HepG2 (cell line): ENCODE data around the gene ZNF865. TPM values are rescaled to one million over a fixed set of nuclear protein-coding genes. Genes with fewer than 3 reads are reported as not detected.
A peak's percentile ranks its signal among the peaks of the same experiment; 100 is the strongest.

ENCODE experiments used
- ARNT ChIP-seq: fragments of 450-650 bp; IDR thresholded peaks from 2 replicates; pipeline ENCODE4 v1.6.1; 2017
- KLF13 ChIP-seq: sonication (generic); formaldehyde crosslinking; IDR thresholded peaks from 2 replicates; pipeline ENCODE4 v1.4.0; 2020; ENCODE audit warnings: mild to moderate bottlenecking, missing genetic modification reagents
- KMT2A ChIP-seq: sonication (generic); formaldehyde crosslinking; IDR thresholded peaks from 2 replicates; pipeline ENCODE4 v1.4.0; 2020; ENCODE audit warnings: missing genetic modification reagents
- SAP130 ChIP-seq: IDR thresholded peaks from 2 replicates; pipeline ENCODE4 v1.6.1; 2016; ENCODE audit warnings: low read depth
- SMARCE1 ChIP-seq: fragments of 450-650 bp; IDR thresholded peaks from 2 replicates; pipeline ENCODE4 v1.6.1; 2017; ENCODE audit warnings: borderline replicate concordance
- ZNF230 ChIP-seq: sonication (generic); formaldehyde crosslinking; IDR thresholded peaks from 2 replicates; pipeline ENCODE4 v1.4.0; 2020; ENCODE audit warnings: mild to moderate bottlenecking, missing genetic modification reagents
- ZNF546 ChIP-seq: sonication (generic); formaldehyde crosslinking; conservative IDR thresholded peaks from 2 replicates; pipeline ENCODE4 v1.8.1; 2023; ENCODE audit warnings: mild to moderate bottlenecking, missing genetic modification reagents
- ZNF766 ChIP-seq: sonication (generic); formaldehyde crosslinking; IDR thresholded peaks from 2 replicates; pipeline ENCODE4 v1.5.0; 2020; ENCODE audit warnings: missing genetic modification reagents, borderline replicate concordance
- polyA plus RNA-seq, 8 experiments: library from polyadenylated mRNA; depleted of rRNA in 3 of 8; stranded (reverse) in 7 of 8; unstranded in 1 of 8; fragments of >200 nt; fragmentation: Illumina TruSeq in 4 of 8; extraction: Trizol in 4 of 8; gene quantifications; 2 replicates each; pipeline versions ENCODE4 v1.2.1 to v1.2.3, GENCODE V29; 2011 to 2016; ENCODE audit warnings: low read depth in 4 of 8, missing spikeins in 1 of 8, mixed read lengths in 1 of 8; ENCODE audit not compliant: insufficient read depth in 1 of 8
- total RNA-seq, 5 experiments: library from RNA; depleted of rRNA; stranded (reverse); fragments of >200 nt; fragmentation: Illumina TruSeq; extraction: Trizol; gene quantifications; 2 replicates each; pipeline ENCODE4 v1.2.3, GENCODE V29; 2016; ENCODE audit warnings: low read depth in 1 of 5
- TF ChIP-seq, protein P1 (sequence below): sonication (generic); formaldehyde crosslinking; IDR thresholded peaks from 2 replicates; pipeline ENCODE4 v1.4.0; 2020; ENCODE audit warnings: missing genetic modification reagents
- TF ChIP-seq, protein P2 (sequence below): sonication (generic); formaldehyde crosslinking; IDR thresholded peaks from 2 replicates; pipeline ENCODE4 v1.4.0; 2020; ENCODE audit warnings: missing genetic modification reagents
- TF ChIP-seq, protein P3 (sequence below): sonication (generic); formaldehyde crosslinking; conservative IDR thresholded peaks from 2 replicates; pipeline ENCODE4 v1.8.0; 2022; ENCODE audit warnings: missing genetic modification reagents
- TF ChIP-seq, protein P4 (sequence below): sonication (generic); formaldehyde crosslinking; IDR thresholded peaks from 2 replicates; pipeline ENCODE4 v1.4.0; 2020; ENCODE audit warnings: missing genetic modification reagents
- TF ChIP-seq, protein P5 (sequence below): sonication (generic); formaldehyde crosslinking; conservative IDR thresholded peaks from 2 replicates; pipeline ENCODE4 v1.4.0; 2020; ENCODE audit warnings: missing genetic modification reagents

Gene ZNF865
- total and polyA plus RNA-seq, 2 of the 13 experiments (the other 11 are each of a cell fraction or from before 2014, with no cell fraction given): 0.93 to 1.0 TPM

DNA sequence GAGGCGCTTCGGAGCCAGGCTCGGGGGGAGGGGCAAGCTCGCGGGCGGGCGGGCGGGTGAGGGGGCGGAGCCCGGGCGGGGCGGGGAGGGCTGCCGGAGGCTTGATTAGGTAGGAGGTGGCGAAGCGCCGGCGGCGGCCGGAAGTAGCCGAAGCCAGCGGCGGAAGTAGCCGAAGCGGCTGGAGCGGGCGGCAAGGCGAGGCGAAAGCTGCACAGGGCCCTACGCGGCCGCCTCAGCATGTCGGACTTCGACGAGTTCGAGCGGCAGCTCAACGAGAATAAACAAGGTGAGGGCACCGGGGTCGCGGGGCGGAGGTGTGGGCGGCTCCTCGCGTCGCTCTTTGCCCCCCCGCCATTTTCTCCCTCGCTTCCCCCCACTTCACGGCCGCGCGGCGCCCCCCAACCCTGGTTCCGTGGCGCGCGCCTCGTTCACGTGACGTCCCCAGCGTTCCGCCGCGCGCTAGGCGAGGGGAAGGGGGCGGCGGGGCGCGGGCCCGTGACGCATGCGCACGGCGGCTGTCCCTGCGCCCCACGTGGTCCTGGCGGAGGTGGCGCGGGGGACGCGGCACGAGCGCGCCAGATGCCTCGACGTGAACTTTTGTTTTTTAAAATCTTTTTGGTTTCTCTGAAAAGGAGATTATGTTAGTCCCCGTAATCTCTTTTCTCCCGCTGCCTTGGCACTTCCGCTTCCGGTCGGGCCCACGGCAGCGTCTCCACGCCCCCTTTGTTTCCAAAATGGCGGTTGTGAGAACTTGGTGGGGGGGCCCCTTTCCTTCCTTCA, 49.6 kb downstream of the ZNF865 start, which contains the start of gene U2AF2 (continued):
- TF ChIP-seq, protein P1, sequence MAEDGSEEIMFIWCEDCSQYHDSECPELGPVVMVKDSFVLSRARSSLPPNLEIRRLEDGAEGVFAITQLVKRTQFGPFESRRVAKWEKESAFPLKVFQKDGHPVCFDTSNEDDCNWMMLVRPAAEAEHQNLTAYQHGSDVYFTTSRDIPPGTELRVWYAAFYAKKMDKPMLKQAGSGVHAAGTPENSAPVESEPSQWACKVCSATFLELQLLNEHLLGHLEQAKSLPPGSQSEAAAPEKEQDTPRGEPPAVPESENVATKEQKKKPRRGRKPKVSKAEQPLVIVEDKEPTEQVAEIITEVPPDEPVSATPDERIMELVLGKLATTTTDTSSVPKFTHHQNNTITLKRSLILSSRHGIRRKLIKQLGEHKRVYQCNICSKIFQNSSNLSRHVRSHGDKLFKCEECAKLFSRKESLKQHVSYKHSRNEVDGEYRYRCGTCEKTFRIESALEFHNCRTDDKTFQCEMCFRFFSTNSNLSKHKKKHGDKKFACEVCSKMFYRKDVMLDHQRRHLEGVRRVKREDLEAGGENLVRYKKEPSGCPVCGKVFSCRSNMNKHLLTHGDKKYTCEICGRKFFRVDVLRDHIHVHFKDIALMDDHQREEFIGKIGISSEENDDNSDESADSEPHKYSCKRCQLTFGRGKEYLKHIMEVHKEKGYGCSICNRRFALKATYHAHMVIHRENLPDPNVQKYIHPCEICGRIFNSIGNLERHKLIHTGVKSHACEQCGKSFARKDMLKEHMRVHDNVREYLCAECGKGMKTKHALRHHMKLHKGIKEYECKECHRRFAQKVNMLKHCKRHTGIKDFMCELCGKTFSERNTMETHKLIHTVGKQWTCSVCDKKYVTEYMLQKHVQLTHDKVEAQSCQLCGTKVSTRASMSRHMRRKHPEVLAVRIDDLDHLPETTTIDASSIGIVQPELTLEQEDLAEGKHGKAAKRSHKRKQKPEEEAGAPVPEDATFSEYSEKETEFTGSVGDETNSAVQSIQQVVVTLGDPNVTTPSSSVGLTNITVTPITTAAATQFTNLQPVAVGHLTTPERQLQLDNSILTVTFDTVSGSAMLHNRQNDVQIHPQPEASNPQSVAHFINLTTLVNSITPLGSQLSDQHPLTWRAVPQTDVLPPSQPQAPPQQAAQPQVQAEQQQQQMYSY (CRISPR knock-in tag): 0 out of 2 replicates have a peak, but pooled peaks have one; percentile 39
- TF ChIP-seq ZNF766 (CRISPR knock-in tag) (peak; percentile 45), KLF13 (CRISPR knock-in tag) (no peak), ZNF230 (no peak), SMARCE1 (no peak), SAP130 (CRISPR knock-in tag) (peak; percentile 90), ZNF546 (peak; percentile 76; the same call in 1 of the 2 replicates), KMT2A (CRISPR knock-in tag) (peak; percentile 37; the same call in 1 of the 2 replicates), ARNT (no peak)
- TF ChIP-seq, protein P2, sequence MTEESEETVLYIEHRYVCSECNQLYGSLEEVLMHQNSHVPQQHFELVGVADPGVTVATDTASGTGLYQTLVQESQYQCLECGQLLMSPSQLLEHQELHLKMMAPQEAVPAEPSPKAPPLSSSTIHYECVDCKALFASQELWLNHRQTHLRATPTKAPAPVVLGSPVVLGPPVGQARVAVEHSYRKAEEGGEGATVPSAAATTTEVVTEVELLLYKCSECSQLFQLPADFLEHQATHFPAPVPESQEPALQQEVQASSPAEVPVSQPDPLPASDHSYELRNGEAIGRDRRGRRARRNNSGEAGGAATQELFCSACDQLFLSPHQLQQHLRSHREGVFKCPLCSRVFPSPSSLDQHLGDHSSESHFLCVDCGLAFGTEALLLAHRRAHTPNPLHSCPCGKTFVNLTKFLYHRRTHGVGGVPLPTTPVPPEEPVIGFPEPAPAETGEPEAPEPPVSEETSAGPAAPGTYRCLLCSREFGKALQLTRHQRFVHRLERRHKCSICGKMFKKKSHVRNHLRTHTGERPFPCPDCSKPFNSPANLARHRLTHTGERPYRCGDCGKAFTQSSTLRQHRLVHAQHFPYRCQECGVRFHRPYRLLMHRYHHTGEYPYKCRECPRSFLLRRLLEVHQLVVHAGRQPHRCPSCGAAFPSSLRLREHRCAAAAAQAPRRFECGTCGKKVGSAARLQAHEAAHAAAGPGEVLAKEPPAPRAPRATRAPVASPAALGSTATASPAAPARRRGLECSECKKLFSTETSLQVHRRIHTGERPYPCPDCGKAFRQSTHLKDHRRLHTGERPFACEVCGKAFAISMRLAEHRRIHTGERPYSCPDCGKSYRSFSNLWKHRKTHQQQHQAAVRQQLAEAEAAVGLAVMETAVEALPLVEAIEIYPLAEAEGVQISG (CRISPR knock-in tag): peak; percentile 82
- TF ChIP-seq, protein P3, sequence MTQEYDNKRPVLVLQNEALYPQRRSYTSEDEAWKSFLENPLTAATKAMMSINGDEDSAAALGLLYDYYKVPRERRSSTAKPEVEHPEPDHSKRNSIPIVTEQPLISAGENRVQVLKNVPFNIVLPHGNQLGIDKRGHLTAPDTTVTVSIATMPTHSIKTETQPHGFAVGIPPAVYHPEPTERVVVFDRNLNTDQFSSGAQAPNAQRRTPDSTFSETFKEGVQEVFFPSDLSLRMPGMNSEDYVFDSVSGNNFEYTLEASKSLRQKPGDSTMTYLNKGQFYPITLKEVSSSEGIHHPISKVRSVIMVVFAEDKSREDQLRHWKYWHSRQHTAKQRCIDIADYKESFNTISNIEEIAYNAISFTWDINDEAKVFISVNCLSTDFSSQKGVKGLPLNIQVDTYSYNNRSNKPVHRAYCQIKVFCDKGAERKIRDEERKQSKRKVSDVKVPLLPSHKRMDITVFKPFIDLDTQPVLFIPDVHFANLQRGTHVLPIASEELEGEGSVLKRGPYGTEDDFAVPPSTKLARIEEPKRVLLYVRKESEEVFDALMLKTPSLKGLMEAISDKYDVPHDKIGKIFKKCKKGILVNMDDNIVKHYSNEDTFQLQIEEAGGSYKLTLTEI: no peak
- TF ChIP-seq, protein P4, sequence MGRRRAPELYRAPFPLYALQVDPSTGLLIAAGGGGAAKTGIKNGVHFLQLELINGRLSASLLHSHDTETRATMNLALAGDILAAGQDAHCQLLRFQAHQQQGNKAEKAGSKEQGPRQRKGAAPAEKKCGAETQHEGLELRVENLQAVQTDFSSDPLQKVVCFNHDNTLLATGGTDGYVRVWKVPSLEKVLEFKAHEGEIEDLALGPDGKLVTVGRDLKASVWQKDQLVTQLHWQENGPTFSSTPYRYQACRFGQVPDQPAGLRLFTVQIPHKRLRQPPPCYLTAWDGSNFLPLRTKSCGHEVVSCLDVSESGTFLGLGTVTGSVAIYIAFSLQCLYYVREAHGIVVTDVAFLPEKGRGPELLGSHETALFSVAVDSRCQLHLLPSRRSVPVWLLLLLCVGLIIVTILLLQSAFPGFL (CRISPR knock-in tag): 0 out of 2 replicates have a peak, but pooled peaks have one; percentile 50
- TF ChIP-seq, protein P5, sequence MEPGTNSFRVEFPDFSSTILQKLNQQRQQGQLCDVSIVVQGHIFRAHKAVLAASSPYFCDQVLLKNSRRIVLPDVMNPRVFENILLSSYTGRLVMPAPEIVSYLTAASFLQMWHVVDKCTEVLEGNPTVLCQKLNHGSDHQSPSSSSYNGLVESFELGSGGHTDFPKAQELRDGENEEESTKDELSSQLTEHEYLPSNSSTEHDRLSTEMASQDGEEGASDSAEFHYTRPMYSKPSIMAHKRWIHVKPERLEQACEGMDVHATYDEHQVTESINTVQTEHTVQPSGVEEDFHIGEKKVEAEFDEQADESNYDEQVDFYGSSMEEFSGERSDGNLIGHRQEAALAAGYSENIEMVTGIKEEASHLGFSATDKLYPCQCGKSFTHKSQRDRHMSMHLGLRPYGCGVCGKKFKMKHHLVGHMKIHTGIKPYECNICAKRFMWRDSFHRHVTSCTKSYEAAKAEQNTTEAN (CRISPR knock-in tag): peak; percentile 13; the same call in 1 of the 2 replicates
